CD4-positive, alpha-beta T cell treated with Interleukin-6 for 4 hours (primary cell): ENCODE measurements around the gene PLXNA4.
A peak's percentile ranks its signal among the peaks of the same experiment; 100 is the strongest.
"Not testable (repeated sequence)": the region's sequence is repeated elsewhere in the genome, so short reads cannot be mapped to it uniquely, and the experiment has no call there.

Experiments
- DNase-seq: peaks from one replicate; pipeline ENCODE4 v3.0.0-alpha.2; 2020; ENCODE audit warnings: mixed read lengths

PLXNA4 gene

DNA sequence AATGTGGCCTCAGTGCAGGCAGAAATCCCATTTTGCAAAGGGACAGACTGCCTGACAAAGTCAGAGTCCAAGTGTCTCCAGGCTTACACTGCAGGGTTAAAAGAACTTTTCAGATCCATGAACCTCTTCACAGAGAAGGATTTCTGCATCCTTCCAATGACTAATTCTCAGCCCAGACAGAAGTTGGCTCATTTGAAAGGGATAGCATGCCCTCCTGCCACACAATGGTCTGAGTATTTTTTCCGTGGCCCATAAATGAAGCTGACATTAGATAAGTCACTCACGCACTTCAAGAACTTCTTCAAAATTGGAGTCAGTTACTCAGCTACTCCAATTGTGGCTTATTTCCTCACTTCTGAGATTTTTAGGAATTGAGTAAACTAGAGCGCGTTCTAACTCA lies 170.2 kb downstream of the PLXNA4 start:
- DNase-seq = no peak

GRCh38 chr7:132404261-132404660 lies 172.0 kb downstream of the PLXNA4 start:
- no peak for DNase-seq

GRCh38 chr7:132403465-132404110 lies 172.7 kb downstream of the PLXNA4 start:
- no peak for DNase-seq

DNA sequence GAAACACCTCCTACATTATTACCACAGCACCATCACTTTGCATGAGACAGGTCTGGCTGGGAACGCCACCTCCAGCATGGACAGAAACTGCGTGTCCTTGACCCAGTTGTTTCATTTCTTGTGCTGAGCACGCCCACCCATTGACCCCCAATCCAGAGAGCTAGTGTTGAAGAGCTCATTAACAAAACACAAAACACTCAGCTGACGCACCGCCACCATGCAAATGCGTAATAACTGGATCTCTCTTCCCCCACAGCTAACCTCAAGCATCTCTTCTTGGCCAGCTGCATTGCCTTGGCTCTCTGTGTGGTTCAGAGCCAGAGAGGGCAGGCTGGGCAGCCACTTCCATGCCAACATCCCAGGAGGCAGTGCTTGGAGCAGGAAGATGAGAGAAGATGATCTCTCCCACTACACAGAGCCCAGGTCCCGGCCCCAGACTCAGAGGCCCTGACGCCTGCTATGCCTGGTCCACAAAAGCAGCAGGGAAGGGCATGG lies 173.5 kb downstream of the PLXNA4 start:
- DNase-seq = no peak

DNA sequence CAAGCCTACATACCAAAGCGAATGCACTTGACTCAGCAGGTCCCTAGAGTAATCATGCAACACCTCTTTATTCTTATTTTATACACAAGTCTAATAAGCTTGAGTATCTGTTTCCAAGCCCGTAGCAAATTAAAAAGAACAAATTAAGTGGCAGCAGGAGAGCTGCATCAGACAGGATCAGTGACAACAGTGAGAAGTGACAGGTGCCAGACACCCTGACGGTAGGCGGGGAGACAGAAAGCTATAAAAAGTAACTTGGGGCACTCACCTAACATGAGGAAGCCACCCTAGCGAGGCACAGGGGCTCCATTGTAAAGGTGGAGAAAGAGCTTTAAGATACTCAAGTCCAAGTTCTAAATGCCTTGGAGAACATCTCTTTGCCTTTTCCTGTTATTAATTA lies 174.2 kb downstream of the PLXNA4 start:
- no peak for DNase-seq

- DNase-seq = no peak
These were observed 175.6 kb downstream of the PLXNA4 start for GRCh38 chr7:132400561-132401142.

GRCh38 chr7:132399367-132399766 lies 176.9 kb downstream of the PLXNA4 start:
- no peak for DNase-seq

DNA sequence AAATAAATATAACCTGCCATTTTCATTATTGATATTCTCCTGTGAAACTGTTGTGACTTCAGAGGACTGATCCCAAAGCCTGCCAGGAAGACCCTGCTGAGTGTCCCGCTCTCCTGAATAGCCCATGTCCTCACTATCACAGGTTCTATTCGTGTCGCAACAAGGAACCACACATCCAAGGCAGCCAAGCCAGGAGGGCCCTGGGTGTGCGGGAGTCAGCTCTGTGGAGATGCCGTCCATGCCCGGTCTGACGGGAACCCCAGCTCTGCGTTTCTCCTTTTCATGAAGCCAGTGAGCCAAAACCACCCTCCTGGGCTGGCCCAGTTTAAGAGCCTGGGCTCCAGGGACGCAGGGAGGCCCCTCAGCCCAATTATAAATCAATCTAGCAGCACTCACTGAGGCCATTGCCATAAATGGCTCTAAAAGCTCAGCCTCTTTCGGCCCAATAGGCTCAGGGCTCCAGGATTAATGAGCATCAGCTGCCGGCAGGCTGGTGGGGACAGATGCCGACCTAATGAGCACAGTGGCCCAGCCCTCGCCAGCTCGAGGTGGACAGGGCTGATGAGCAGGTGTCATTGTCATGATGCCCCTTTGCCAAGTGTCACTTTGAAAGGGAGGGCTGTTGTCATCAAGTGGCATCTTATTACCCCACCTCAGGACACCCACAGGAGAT lies 177.9 kb downstream of the PLXNA4 start:
- DNase-seq = no peak

GRCh38 chr7:132397070-132397469 lies 179.2 kb downstream of the PLXNA4 start:
- DNase-seq = no peak

DNA sequence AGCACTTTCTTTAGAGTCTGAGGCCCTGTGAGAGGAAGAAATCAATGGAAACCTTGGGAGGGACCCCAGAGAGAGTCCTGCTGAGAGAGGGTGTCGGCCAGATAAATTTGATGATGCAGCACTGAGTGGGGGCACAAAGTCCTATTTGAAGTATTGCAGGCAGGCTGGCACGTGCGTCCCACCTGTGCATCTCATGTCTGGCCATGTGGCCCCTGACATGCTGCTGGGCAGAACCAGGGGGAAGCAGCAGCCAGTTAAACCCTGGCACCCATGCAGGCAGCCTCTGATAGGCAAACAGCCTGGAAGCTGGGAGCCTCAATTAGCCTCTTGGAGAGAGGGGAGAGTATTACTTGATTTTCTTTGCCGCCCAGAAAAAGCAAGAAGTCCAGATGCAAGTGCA lies 180.9 kb downstream of the PLXNA4 start:
- no peak for DNase-seq

- peak; percentile 33 for DNase-seq
These were observed 181.7 kb downstream of the PLXNA4 start for GRCh38 chr7:132394283-132395198.

- no peak for DNase-seq
These were observed 182.4 kb downstream of the PLXNA4 start for GRCh38 chr7:132393789-132394261.

- DNase-seq = no peak
These were observed 183.6 kb downstream of the PLXNA4 start for GRCh38 chr7:132392713-132393112.

GRCh38 chr7:132390705-132391104 lies 185.6 kb downstream of the PLXNA4 start:
- DNase-seq = no peak

GRCh38 chr7:132390049-132390448 lies 186.2 kb downstream of the PLXNA4 start:
- DNase-seq = not testable (repeated sequence)

DNA sequence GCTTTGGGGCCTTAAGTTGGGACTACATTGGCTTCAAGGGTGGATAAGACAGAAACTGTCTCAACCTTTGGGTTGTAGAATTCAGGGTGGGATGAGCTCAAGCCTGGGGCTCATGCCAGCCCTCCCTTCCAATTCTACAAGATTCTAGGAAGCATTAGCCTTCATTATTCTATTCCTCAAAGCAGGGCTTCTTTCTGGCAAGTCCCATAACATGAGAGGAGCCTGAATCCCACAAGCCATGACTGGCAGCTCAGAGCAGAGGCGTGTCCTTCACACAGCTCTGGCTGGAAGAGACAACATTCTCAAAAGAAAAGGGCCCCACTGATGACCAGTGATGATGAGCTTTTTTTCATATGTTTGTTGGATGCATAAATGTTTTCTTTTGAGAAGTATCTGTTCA lies 187.6 kb downstream of the PLXNA4 start:
- no peak for DNase-seq

DNA sequence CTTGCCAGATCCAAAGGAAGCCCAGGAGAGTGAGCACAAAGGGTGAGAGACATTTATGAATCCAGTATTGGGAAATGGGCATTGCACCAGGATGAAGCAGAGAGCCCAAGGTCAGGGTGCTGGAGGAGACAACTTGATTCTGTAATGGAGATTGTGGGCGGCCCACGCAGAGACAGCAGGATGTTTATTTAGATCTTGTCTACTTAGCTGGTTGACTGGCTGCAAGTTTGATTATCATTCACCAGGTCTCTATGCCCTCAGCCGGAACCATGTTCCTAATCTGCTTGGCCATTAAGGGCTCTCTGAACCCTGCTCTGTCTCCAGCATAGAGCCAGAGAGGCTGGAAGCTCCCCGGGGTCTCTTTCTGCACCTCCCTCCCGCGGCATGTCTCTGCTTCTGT lies 188.7 kb downstream of the PLXNA4 start:
- no peak for DNase-seq

GRCh38 chr7:132386201-132386681 lies 190.0 kb downstream of the PLXNA4 start:
- DNase-seq = no peak

DNA sequence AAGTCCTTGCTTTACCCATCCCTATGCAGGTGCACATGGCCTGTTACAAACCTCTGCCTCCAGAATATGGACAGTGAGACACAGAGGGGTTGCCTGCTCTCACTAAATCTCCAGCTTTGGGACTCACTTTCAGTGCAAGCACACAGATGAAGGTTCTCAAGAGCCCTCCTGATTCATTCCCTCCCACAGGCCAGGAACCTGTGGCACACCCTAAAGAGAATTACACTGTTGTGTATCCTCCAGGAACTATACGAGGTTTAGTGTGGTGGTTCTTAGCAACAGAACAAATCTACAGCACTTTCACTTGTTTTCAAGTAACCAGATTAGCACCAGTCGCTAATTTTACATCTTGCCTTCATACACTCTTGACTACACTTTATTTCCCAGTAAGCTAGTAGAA lies 192.3 kb downstream of the PLXNA4 start:
- DNase-seq = no peak

DNA sequence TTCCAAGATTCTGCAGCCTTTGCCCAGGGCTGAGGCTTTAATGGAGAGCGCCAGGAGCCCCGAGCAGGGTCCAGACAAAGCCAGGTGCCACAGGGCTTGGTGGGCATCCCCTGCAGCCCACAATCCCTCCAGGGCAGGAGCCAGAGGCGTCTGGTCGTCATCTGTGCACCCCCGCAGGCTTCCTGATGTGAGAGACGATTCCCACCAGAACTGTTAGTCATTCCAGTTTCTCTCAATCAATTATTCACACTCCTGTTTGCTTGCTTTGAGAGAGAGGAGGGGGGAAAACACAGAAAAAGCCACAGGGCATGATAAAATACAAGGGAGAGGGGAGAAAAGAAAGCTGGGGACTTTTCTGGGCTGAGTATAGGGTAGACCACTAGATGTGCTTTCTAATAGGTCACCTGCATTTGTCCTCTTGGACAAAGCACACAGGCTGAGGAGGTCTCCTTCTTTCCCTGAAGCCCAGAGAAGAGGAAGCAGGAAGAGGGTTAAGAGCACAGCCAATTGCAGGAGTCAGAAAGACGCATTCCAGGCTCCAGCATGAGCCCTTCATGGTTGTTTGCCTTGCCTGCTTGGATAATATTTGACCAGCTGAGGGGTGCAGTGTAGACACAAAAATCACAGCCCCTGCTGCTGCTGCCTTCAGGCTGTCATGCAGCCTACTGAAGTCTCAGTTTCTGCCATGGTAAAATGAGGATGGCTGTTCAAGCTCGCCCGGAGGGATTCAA lies 194.4 kb downstream of the PLXNA4 start:
- DNase-seq = no peak

GRCh38 chr7:132380059-132380458 lies 196.2 kb downstream of the PLXNA4 start:
- DNase-seq = no peak

- no peak for DNase-seq
These were observed 197.0 kb downstream of the PLXNA4 start for GRCh38 chr7:132379292-132379691.
